ENCODE measurements around the gene AFDN.

GRCh38 chr6:168021581-168021980 lies 194.9 kb downstream of the AFDN start:
- no peak for TF ChIP-seq CTCF (conservative IDR thresholded peaks at IDR 0.05; ENCODE audit: low read depth in 2 of 2)
- TF ChIP-seq POLR2AphosphoS5 (IDR thresholded peaks at IDR 0.05; ENCODE audit: low read depth) = no peak
- no peak for TF ChIP-seq EZH2phosphoT487 (IDR thresholded peaks at IDR 0.05; ENCODE audit: unreplicated experiment)
